H9 (cell line): ENCODE measurements around the gene FBN1. TPM values are rescaled to one million over a fixed set of nuclear protein-coding genes. Genes with fewer than 3 reads are reported as not detected.

Source experiments
- DNase-seq: peaks from one replicate; pipeline ENCODE4 v3.0.0-alpha.2; 2017
- H2AFZ ChIP-seq: one replicate; pipeline ENCODE4 v1.6.1; 2013; ENCODE audit warnings: mild to moderate bottlenecking, low read length, control low read depth, moderate library complexity
- H2AK5ac ChIP-seq: 2 replicates; pipeline ENCODE4 v1.6.1; 2013; ENCODE audit warnings: low read length, control low read depth, mixed read lengths; ENCODE audit not compliant: insufficient read length
- H2BK120ac ChIP-seq: one replicate; pipeline ENCODE4 v1.6.1; 2013; ENCODE audit warnings: low read depth, mild to moderate bottlenecking, low read length, control low read depth, inconsistent platforms; ENCODE audit not compliant: poor library complexity, severe bottlenecking
- H2BK12ac ChIP-seq: 2 replicates; pipeline ENCODE4 v1.6.1; 2013; ENCODE audit warnings: low read length, control low read depth, mixed read lengths, low read depth; ENCODE audit not compliant: insufficient read length
- H2BK15ac ChIP-seq: 2 replicates; pipeline ENCODE4 v1.6.1; 2013; ENCODE audit warnings: low read depth, low read length, control low read depth
- H2BK20ac ChIP-seq: one replicate; pipeline ENCODE4 v1.6.1; 2013; ENCODE audit warnings: low read depth, mild to moderate bottlenecking, low read length, control low read depth, inconsistent platforms; ENCODE audit not compliant: poor library complexity, severe bottlenecking
- H2BK5ac ChIP-seq: 2 replicates; pipeline ENCODE4 v1.6.1; 2013; ENCODE audit warnings: low read length, control low read depth, mixed read lengths; ENCODE audit not compliant: insufficient read length
- H3K14ac ChIP-seq: 2 replicates; pipeline ENCODE4 v1.6.1; 2013; ENCODE audit warnings: low read length, control low read depth; ENCODE audit not compliant: insufficient read depth
- H3K18ac ChIP-seq: 2 replicates; pipeline ENCODE4 v1.6.1; 2013; ENCODE audit warnings: low read depth, mild to moderate bottlenecking, mixed read lengths, low read length, control low read depth; ENCODE audit not compliant: insufficient read length
- H3K23ac ChIP-seq: 2 replicates; pipeline ENCODE4 v1.6.1; 2013; ENCODE audit warnings: low read length, control low read depth, mixed read lengths, low read depth; ENCODE audit not compliant: insufficient read length
- H3K23me2 ChIP-seq: 2 replicates; pipeline ENCODE4 v1.6.1; 2013; ENCODE audit warnings: low read depth, mild to moderate bottlenecking, mixed read lengths, low read length, control low read depth; ENCODE audit not compliant: insufficient read length, poor library complexity, severe bottlenecking
- H3K27ac ChIP-seq: 2 replicates; pipeline ENCODE4 v1.5.1; 2013; ENCODE audit warnings: low read length, control low read depth, mixed read lengths, low read depth; ENCODE audit not compliant: insufficient read length
- H3K27me3 ChIP-seq: 2 replicates; pipeline ENCODE4 v1.6.1; 2013; ENCODE audit warnings: low read length, control low read depth, inconsistent platforms; ENCODE audit not compliant: insufficient read depth
- H3K4ac ChIP-seq: 2 replicates; pipeline ENCODE4 v1.6.1; 2013; ENCODE audit warnings: low read depth, mild to moderate bottlenecking, control low read depth, inconsistent platforms, low read length, moderate library complexity
- H3K4me1 ChIP-seq: 2 replicates; pipeline ENCODE4 v1.6.1; 2013; ENCODE audit warnings: low read length, control low read depth, inconsistent platforms; ENCODE audit not compliant: insufficient read depth
- H3K4me2 ChIP-seq: 2 replicates; pipeline ENCODE4 v1.6.1; 2013; ENCODE audit warnings: low read length, control low read depth, mixed read lengths; ENCODE audit not compliant: insufficient read length, insufficient read depth
- H3K56ac ChIP-seq: 2 replicates; pipeline ENCODE4 v1.6.1; 2013; ENCODE audit warnings: low read depth, mild to moderate bottlenecking, mixed read lengths, low read length, control low read depth; ENCODE audit not compliant: insufficient read length
- H3K79me1 ChIP-seq: 2 replicates; pipeline ENCODE4 v1.6.1; 2013; ENCODE audit warnings: low read depth, mild to moderate bottlenecking, moderate library complexity, low read length, control low read depth, inconsistent platforms; ENCODE audit not compliant: insufficient read depth, poor library complexity, severe bottlenecking
- H3K79me2 ChIP-seq: 2 replicates; pipeline ENCODE4 v1.6.1; 2013; ENCODE audit warnings: low read length, control low read depth, inconsistent platforms; ENCODE audit not compliant: insufficient read depth
- H3K9ac ChIP-seq: 2 replicates; pipeline ENCODE4 v1.6.1; 2013; ENCODE audit warnings: low read length, control low read depth, mixed read lengths; ENCODE audit not compliant: insufficient read length; ENCODE audit errors: extremely low read depth
- H3K9me3 ChIP-seq: one replicate; pipeline ENCODE4 v1.6.1; 2013; ENCODE audit warnings: low read depth, low read length, inconsistent platforms; ENCODE audit not compliant: control insufficient read depth
- H3T11ph ChIP-seq: one replicate; pipeline ENCODE4 v1.6.1; 2013; ENCODE audit warnings: mild to moderate bottlenecking, low read length, control low read depth, inconsistent platforms
- H4K20me1 ChIP-seq: one replicate; pipeline ENCODE4 v1.6.1; 2013; ENCODE audit not compliant: control insufficient read depth, insufficient read length, insufficient read depth
- H4K5ac ChIP-seq: 2 replicates; pipeline ENCODE4 v1.6.1; 2013; ENCODE audit warnings: low read depth, mild to moderate bottlenecking, mixed read lengths, low read length, control low read depth; ENCODE audit not compliant: insufficient read length
- H4K8ac ChIP-seq: replicated peaks from 2 replicates; pipeline ENCODE4 v1.6.1; 2013; ENCODE audit warnings: low read length, control low read depth, mixed read lengths, low read depth; ENCODE audit not compliant: insufficient read length
- H4K91ac ChIP-seq: 2 replicates; pipeline ENCODE4 v1.6.1; 2013; ENCODE audit warnings: low read depth, mild to moderate bottlenecking, moderate library complexity, mixed read lengths, low read length, control low read depth; ENCODE audit not compliant: insufficient read length
- H3K27ac Mint-ChIP-seq, 3 experiments: 2 replicates in 2 of 3; 3 replicates in 1 of 3; pipeline ENCODE4 v1.8.0; 2020 to 2021; ENCODE audit warnings: mixed read lengths in 3 of 3, mild to moderate bottlenecking in 1 of 3, moderate library complexity in 1 of 3
- H3K27me3 Mint-ChIP-seq: 2 replicates; pipeline ENCODE4 v1.8.0; 2021; ENCODE audit warnings: low read depth, mild to moderate bottlenecking, moderate library complexity, mixed read lengths
- H3K36me3 Mint-ChIP-seq, 3 experiments: 2 replicates in 2 of 3; 3 replicates in 1 of 3; pipeline ENCODE4 v1.8.0; 2020 to 2021; ENCODE audit warnings: low read depth in 3 of 3, mixed read lengths in 3 of 3; ENCODE audit not compliant: insufficient read depth in 1 of 3
- H3K4me1 Mint-ChIP-seq, 2 experiments: 2 replicates each; pipeline ENCODE4 v1.8.0; 2020; ENCODE audit warnings: mixed read lengths in 2 of 2
- H3K4me3 Mint-ChIP-seq, 2 experiments: 2 replicates in 1 of 2; 3 replicates in 1 of 2; pipeline ENCODE4 v1.8.0; 2020 to 2021; ENCODE audit warnings: mild to moderate bottlenecking in 2 of 2, mixed read lengths in 2 of 2, moderate library complexity in 1 of 2
- H3K9me3 Mint-ChIP-seq, 2 experiments: 2 replicates in 1 of 2; 3 replicates in 1 of 2; pipeline ENCODE4 v1.8.0; 2020; ENCODE audit warnings: mild to moderate bottlenecking in 2 of 2, mixed read lengths in 2 of 2, moderate library complexity in 1 of 2
- total RNA-seq: library from RNA; stranded (reverse); gene quantifications from 2 replicates; pipeline ENCODE4 v1.2.1, GENCODE V29; 2021
- TF ChIP-seq, protein P1 (sequence below): fragments of 200-600 bp; sonication (generic); conservative IDR thresholded peaks from 3 replicates; pipeline ENCODE4 v1.8.0; 2021; ENCODE audit warnings: antibody characterized with exemption, mild to moderate bottlenecking

Gene FBN1
- total RNA-seq, 1 experiment from 2014 or later = 3.6 TPM

- Histone ChIP-seq H3K9me3 (no peaks in the 10 kb centered on the region), H4K5ac (no peak overlapping the region), H2BK12ac (no peak overlapping the region), H3K9ac (no peak overlapping the region), H2AK5ac (no peak overlapping the region), H4K91ac (no peak overlapping the region), H3K27ac (no peak overlapping the region), H2BK5ac (no peak overlapping the region), H3K4me2 (no peak overlapping the region), H3K79me2 (no peaks in the 10 kb centered on the region), H3K27me3 (no peaks in the 10 kb centered on the region), H3T11ph (no peak overlapping the region), H3K56ac (no peak overlapping the region), H4K20me1 (no peaks in the 10 kb centered on the region), H4K8ac (no peak overlapping the region), H3K4ac (no peak overlapping the region), H3K79me1 (no peaks in the 10 kb centered on the region), H3K23me2 (no peaks in the 10 kb centered on the region), H3K4me1 (no peaks in the 10 kb centered on the region), H3K18ac (no peak overlapping the region), H2BK20ac (no peak overlapping the region), H3K23ac (no peak overlapping the region), H3K14ac (no peak overlapping the region), H2AFZ (no peak overlapping the region), H2BK120ac (no peak overlapping the region), H2BK15ac (no peak overlapping the region)
- Mint-ChIP-seq H3K27ac (no peak overlapping the region), H3K9me3 (no peaks in the 10 kb centered on the region), H3K4me3 (no peak overlapping the region), H3K4me1 (no peaks in the 10 kb centered on the region), H3K36me3 (no peaks in the 10 kb centered on the region), H3K27me3 (no peaks in the 10 kb centered on the region)
- TF ChIP-seq, protein P1, sequence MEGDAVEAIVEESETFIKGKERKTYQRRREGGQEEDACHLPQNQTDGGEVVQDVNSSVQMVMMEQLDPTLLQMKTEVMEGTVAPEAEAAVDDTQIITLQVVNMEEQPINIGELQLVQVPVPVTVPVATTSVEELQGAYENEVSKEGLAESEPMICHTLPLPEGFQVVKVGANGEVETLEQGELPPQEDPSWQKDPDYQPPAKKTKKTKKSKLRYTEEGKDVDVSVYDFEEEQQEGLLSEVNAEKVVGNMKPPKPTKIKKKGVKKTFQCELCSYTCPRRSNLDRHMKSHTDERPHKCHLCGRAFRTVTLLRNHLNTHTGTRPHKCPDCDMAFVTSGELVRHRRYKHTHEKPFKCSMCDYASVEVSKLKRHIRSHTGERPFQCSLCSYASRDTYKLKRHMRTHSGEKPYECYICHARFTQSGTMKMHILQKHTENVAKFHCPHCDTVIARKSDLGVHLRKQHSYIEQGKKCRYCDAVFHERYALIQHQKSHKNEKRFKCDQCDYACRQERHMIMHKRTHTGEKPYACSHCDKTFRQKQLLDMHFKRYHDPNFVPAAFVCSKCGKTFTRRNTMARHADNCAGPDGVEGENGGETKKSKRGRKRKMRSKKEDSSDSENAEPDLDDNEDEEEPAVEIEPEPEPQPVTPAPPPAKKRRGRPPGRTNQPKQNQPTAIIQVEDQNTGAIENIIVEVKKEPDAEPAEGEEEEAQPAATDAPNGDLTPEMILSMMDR = no peak
- DNase-seq = no peak
Observed at GRCh38 chr15:48408327-48408726, 237.2 kb downstream of the FBN1 start.
